ENCODE data around the gene MUTYH.

Gene MUTYH

GRCh38 chr1:45346473-45346872 is 6.2 kb upstream of the MUTYH start:
- Histone ChIP-seq H3K27me3 (ENCODE audit: control insufficient read depth, insufficient read depth, low read length) (no peaks in the 10 kb centered on the region), H3K36me3 (ENCODE audit: control insufficient read depth, insufficient read depth, low read length) (no peaks in the 10 kb centered on the region), H3K9ac (ENCODE audit: low read length) (no peak overlapping the region), H3K9me3 (ENCODE audit: control insufficient read depth, low read length) (no peaks in the 10 kb centered on the region), H3K4me1 (ENCODE audit: control insufficient read depth, insufficient read depth, low read length) (peaks cover 5% of the 10 kb centered on the region), H3K4me3 (ENCODE audit: low read length) (no peak overlapping the region)

- H3K9me3 ChIP-seq (ENCODE audit: control insufficient read depth, low read length) = no peaks in the 10 kb centered on the region
- H3K4me3 ChIP-seq (ENCODE audit: low read length) = no peak overlapping the region
- peaks cover 13% of the 10 kb centered on the region for H3K4me1 ChIP-seq (ENCODE audit: control insufficient read depth, insufficient read depth, low read length)
- no peaks in the 10 kb centered on the region for H3K36me3 ChIP-seq (ENCODE audit: control insufficient read depth, insufficient read depth, low read length)
- H3K9ac ChIP-seq (ENCODE audit: low read length) = no peak overlapping the region
- no peaks in the 10 kb centered on the region for H3K27me3 ChIP-seq (ENCODE audit: control insufficient read depth, insufficient read depth, low read length)
Observed at GRCh38 chr1:45345014-45345413, 4.8 kb upstream of the MUTYH start.

- Histone ChIP-seq H3K36me3 (ENCODE audit: control insufficient read depth, insufficient read depth, low read length) (no peaks in the 10 kb centered on the region), H3K9ac (ENCODE audit: low read length) (no peak overlapping the region), H3K4me3 (ENCODE audit: low read length) (no peak overlapping the region), H3K4me1 (ENCODE audit: control insufficient read depth, insufficient read depth, low read length) (peaks cover 13% of the 10 kb centered on the region), H3K27me3 (ENCODE audit: control insufficient read depth, insufficient read depth, low read length) (no peaks in the 10 kb centered on the region), H3K9me3 (ENCODE audit: control insufficient read depth, low read length) (no peaks in the 10 kb centered on the region)
Observed at GRCh38 chr1:45344499-45344898, 4.3 kb upstream of the MUTYH start.

GRCh38 chr1:45340816-45341466 is 701 bp upstream of the MUTYH start:
- Histone ChIP-seq H3K9me3 (ENCODE audit: control insufficient read depth, low read length) (no peaks in the 10 kb centered on the region), H3K27me3 (ENCODE audit: control insufficient read depth, insufficient read depth, low read length) (no peaks in the 10 kb centered on the region), H3K36me3 (ENCODE audit: control insufficient read depth, insufficient read depth, low read length) (no peaks in the 10 kb centered on the region), H3K9ac (ENCODE audit: low read length) (peak overlapping the region; percentile 94), H3K4me1 (ENCODE audit: control insufficient read depth, insufficient read depth, low read length) (peaks cover 35% of the 10 kb centered on the region), H3K4me3 (ENCODE audit: low read length) (peak overlapping the region; percentile 82)

GRCh38 chr1:45337630-45338325 is 2.5 kb downstream of the MUTYH start:
- peaks cover 4% of the 10 kb centered on the region for H3K36me3 ChIP-seq (ENCODE audit: control insufficient read depth, insufficient read depth, low read length)
- H3K27me3 ChIP-seq (ENCODE audit: control insufficient read depth, insufficient read depth, low read length) = no peaks in the 10 kb centered on the region
- H3K4me3 ChIP-seq (ENCODE audit: low read length) = no peak overlapping the region
- H3K4me1 ChIP-seq (ENCODE audit: control insufficient read depth, insufficient read depth, low read length) = peaks cover 55% of the 10 kb centered on the region
- no peaks in the 10 kb centered on the region for H3K9me3 ChIP-seq (ENCODE audit: control insufficient read depth, low read length)
- no peak overlapping the region for H3K9ac ChIP-seq (ENCODE audit: low read length)

GRCh38 chr1:45335855-45336324 is 4.3 kb downstream of the MUTYH start:
- peaks cover 4% of the 10 kb centered on the region for H3K36me3 ChIP-seq (ENCODE audit: control insufficient read depth, insufficient read depth, low read length)
- H3K27me3 ChIP-seq (ENCODE audit: control insufficient read depth, insufficient read depth, low read length) = no peaks in the 10 kb centered on the region
- no peaks in the 10 kb centered on the region for H3K9me3 ChIP-seq (ENCODE audit: control insufficient read depth, low read length)
- H3K9ac ChIP-seq (ENCODE audit: low read length) = peak overlapping the region; percentile 32
- H3K4me3 ChIP-seq (ENCODE audit: low read length) = peak overlapping the region; percentile 10
- peaks cover 48% of the 10 kb centered on the region for H3K4me1 ChIP-seq (ENCODE audit: control insufficient read depth, insufficient read depth, low read length)

- Histone ChIP-seq H3K27me3 (ENCODE audit: control insufficient read depth, insufficient read depth, low read length) (no peaks in the 10 kb centered on the region), H3K36me3 (ENCODE audit: control insufficient read depth, insufficient read depth, low read length) (peaks cover 4% of the 10 kb centered on the region), H3K9ac (ENCODE audit: low read length) (peak overlapping the region; percentile 32), H3K4me1 (ENCODE audit: control insufficient read depth, insufficient read depth, low read length) (peaks cover 59% of the 10 kb centered on the region), H3K9me3 (ENCODE audit: control insufficient read depth, low read length) (no peaks in the 10 kb centered on the region), H3K4me3 (ENCODE audit: low read length) (no peak overlapping the region)
Observed at GRCh38 chr1:45334308-45335245, 5.7 kb downstream of the MUTYH start.

GRCh38 chr1:45332346-45332720 is 7.9 kb downstream of the MUTYH start:
- Histone ChIP-seq H3K4me1 (ENCODE audit: control insufficient read depth, insufficient read depth, low read length) (peaks cover 64% of the 10 kb centered on the region), H3K27me3 (ENCODE audit: control insufficient read depth, insufficient read depth, low read length) (no peaks in the 10 kb centered on the region), H3K4me3 (ENCODE audit: low read length) (no peak overlapping the region), H3K36me3 (ENCODE audit: control insufficient read depth, insufficient read depth, low read length) (peaks cover 4% of the 10 kb centered on the region), H3K9me3 (ENCODE audit: control insufficient read depth, low read length) (no peaks in the 10 kb centered on the region), H3K9ac (ENCODE audit: low read length) (no peak overlapping the region)

GRCh38 chr1:45331436-45332345 is 8.5 kb downstream of the MUTYH start:
- H3K4me1 ChIP-seq (ENCODE audit: control insufficient read depth, insufficient read depth, low read length) = peaks cover 65% of the 10 kb centered on the region
- H3K9me3 ChIP-seq (ENCODE audit: control insufficient read depth, low read length) = no peaks in the 10 kb centered on the region
- peaks cover 4% of the 10 kb centered on the region for H3K36me3 ChIP-seq (ENCODE audit: control insufficient read depth, insufficient read depth, low read length)
- H3K9ac ChIP-seq (ENCODE audit: low read length) = no peak overlapping the region
- H3K4me3 ChIP-seq (ENCODE audit: low read length) = no peak overlapping the region
- no peaks in the 10 kb centered on the region for H3K27me3 ChIP-seq (ENCODE audit: control insufficient read depth, insufficient read depth, low read length)

GRCh38 chr1:45329445-45329844 is 10.8 kb downstream of the MUTYH start:
- H3K27me3 ChIP-seq (ENCODE audit: control insufficient read depth, insufficient read depth, low read length) = no peaks in the 10 kb centered on the region
- H3K36me3 ChIP-seq (ENCODE audit: control insufficient read depth, insufficient read depth, low read length) = peaks cover 4% of the 10 kb centered on the region
- H3K9me3 ChIP-seq (ENCODE audit: control insufficient read depth, low read length) = no peaks in the 10 kb centered on the region
- peaks cover 47% of the 10 kb centered on the region for H3K4me1 ChIP-seq (ENCODE audit: control insufficient read depth, insufficient read depth, low read length)
- H3K4me3 ChIP-seq (ENCODE audit: low read length) = no peak overlapping the region
- H3K9ac ChIP-seq (ENCODE audit: low read length) = no peak overlapping the region

- no peaks in the 10 kb centered on the region for H3K9me3 ChIP-seq (ENCODE audit: control insufficient read depth, low read length)
- no peak overlapping the region for H3K4me3 ChIP-seq (ENCODE audit: low read length)
- H3K4me1 ChIP-seq (ENCODE audit: control insufficient read depth, insufficient read depth, low read length) = peaks cover 39% of the 10 kb centered on the region
- H3K27me3 ChIP-seq (ENCODE audit: control insufficient read depth, insufficient read depth, low read length) = no peaks in the 10 kb centered on the region
- H3K36me3 ChIP-seq (ENCODE audit: control insufficient read depth, insufficient read depth, low read length) = peaks cover 4% of the 10 kb centered on the region
- H3K9ac ChIP-seq (ENCODE audit: low read length) = no peak overlapping the region
Observed at GRCh38 chr1:45328680-45329079, 11.6 kb downstream of the MUTYH start.
